ENCODE data around the gene ZNF319.

The ZNF319 gene

GRCh38 chr16:57951204-57951960, 49.1 kb downstream of the ZNF319 start:
- FAIRE-seq: no peak

- no peak for FAIRE-seq
Measured at GRCh38 chr16:57950382-57950781, 50.1 kb downstream of the ZNF319 start.

GRCh38 chr16:57949595-57950238, 50.8 kb downstream of the ZNF319 start:
- FAIRE-seq: no peak

DNA sequence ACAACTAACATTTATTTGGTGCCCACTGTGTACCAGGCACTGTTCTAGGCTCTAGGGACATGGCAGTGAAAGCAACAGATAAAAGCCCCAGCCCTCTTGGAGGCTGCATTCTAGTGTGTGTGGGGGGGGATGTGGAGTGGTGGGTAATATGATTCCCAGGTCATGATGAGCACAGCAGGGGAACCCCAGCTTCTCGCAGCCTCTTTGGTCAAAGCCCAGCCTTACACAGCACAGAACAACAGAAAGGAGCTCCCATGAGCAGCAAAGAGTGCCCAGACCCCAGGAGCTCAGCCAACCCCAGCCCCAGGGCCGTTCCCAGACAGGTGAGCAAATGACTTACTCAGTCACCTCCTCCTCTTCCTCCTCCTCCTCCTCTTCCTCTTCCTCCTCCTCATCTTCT, 51.5 kb downstream of the ZNF319 start:
- no peak for FAIRE-seq

- FAIRE-seq: no peak
Measured at GRCh38 chr16:57948027-57948426, 52.4 kb downstream of the ZNF319 start.

DNA sequence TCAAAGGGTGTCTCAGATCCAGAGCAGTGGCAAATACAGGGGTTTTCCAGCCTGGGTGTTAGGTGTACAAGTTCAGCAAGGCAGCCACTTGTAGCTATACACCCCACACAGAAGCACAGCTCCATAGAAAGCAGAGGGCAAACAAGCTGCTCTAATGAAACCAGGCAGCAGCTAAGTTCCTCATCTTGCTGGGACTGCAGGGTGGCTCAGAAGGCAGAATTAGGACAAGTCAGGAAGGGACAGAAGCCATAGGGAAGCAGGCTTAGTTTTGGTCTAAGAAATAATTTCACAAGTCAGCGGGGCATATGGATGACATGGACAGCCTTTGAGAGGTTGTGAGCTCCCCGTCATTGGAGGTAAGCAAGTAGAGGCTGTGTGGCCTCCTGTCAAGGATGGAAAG, 53.2 kb downstream of the ZNF319 start:
- no peak for FAIRE-seq

- no peak for FAIRE-seq
Measured at GRCh38 chr16:57946181-57946801, 54.2 kb downstream of the ZNF319 start.

- no peak for FAIRE-seq
Measured at GRCh38 chr16:57945740-57946138, 54.7 kb downstream of the ZNF319 start.

- FAIRE-seq: no peak
Measured at GRCh38 chr16:57944970-57945739, 55.3 kb downstream of the ZNF319 start.

Measured in endometrium (tissue), 2 donors.